ENCODE measurements around the gene CHIC2.
"Not testable (repeated sequence)": the region's sequence is repeated elsewhere in the genome, so short reads cannot be mapped to it uniquely, and the experiment has no call there.

Gene CHIC2

DNA sequence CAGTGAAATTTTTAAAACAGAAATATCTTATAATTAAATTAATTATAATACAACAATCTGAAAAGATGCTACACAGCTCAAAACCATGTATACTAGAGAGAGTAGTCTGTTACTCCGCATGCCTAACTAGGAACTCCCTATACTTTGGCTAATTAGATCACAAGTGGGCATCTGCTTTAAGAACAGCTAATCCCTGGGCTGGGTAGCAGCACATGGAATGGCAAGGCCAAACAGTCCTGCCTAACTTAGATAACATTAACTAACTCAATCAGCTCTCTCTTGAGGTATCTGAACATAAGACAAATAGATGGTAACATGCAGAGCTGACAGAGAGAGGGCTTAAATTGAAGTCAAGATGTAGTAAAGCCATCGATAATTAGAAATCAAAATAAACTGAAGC, 9.9 kb downstream of the CHIC2 start:
- Histone ChIP-seq H3K36me3 (replicated peaks) (no peaks in the 10 kb centered on the region), H3K4me3 (ENCODE audit: low read depth, low read length) (no peak overlapping the region), H3K27ac (no peak overlapping the region), H3K27me3 (replicated peaks) (no peaks in the 10 kb centered on the region)
- DNase-seq: no peak
- TF ChIP-seq, protein P1, sequence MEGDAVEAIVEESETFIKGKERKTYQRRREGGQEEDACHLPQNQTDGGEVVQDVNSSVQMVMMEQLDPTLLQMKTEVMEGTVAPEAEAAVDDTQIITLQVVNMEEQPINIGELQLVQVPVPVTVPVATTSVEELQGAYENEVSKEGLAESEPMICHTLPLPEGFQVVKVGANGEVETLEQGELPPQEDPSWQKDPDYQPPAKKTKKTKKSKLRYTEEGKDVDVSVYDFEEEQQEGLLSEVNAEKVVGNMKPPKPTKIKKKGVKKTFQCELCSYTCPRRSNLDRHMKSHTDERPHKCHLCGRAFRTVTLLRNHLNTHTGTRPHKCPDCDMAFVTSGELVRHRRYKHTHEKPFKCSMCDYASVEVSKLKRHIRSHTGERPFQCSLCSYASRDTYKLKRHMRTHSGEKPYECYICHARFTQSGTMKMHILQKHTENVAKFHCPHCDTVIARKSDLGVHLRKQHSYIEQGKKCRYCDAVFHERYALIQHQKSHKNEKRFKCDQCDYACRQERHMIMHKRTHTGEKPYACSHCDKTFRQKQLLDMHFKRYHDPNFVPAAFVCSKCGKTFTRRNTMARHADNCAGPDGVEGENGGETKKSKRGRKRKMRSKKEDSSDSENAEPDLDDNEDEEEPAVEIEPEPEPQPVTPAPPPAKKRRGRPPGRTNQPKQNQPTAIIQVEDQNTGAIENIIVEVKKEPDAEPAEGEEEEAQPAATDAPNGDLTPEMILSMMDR (IDR thresholded peaks at IDR 0.05; ENCODE audit: low read depth, low read length, missing control alignments): no peak
- in situ Hi-C loops (cut with HindIII; ENCODE audit: low pct_ligation_motif_present, low sequenced_read_pairs): no loop called here

DNA sequence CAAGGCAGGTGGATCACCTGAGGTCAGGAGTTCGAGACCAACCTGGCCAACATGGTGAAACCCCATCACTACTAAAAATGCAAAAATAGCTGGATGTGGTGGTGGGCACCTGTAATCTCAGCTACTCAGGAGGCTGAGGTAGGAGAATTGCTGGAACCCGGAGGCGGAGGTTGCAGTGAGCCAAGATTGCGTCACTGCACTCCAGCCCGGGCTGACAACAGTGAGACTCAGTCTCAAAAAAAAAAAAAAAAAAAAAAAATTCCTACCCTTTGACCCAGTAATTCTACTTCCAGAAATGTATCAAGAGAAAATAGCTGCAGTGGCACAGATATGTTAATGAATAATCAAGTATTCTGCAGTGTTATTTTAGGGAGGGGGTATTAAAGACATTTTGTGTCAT, 11.1 kb downstream of the CHIC2 start:
- H3K36me3 ChIP-seq (replicated peaks); H3K27me3 ChIP-seq (replicated peaks); H3K4me3 ChIP-seq (ENCODE audit: low read depth, low read length); DNase-seq; in situ Hi-C loops (cut with HindIII; ENCODE audit: low pct_ligation_motif_present, low sequenced_read_pairs); H3K27ac ChIP-seq: not testable (repeated sequence)

DNA sequence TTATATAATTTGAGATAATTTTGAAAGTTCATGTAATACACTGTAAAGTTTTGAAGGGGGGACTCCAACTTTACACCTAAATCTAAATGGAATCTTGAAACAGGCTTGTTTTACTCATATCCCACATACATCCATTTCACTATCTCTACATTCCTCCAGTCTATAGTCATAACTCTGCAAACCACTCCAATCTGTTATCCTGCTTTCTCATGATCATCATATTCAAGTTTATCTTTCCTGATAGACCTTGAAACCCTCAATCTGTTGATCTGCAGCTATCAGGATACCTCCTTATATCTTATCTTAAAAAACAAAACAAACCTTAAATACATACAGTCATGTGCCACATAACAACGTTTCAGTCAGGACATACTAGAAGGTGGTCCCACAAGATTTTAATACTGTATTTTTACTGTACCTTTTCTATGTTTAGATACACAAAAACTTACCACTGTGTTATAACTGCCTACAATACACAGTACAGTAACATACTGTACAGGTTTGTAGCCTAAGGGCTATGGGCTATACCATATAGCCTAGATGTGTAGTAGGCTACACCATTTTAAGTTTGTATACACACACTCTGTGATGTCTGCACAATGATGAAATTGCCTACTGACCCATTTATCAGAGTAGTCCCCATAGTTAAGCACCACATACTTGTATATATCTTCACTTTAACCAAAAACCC, 14.0 kb downstream of the CHIC2 start:
- no peak for DNase-seq
- in situ Hi-C loops (cut with HindIII; ENCODE audit: low pct_ligation_motif_present, low sequenced_read_pairs): no loop called here
- Histone ChIP-seq H3K27me3 (replicated peaks) (no peaks in the 10 kb centered on the region), H3K36me3 (replicated peaks) (peaks cover 7% of the 10 kb centered on the region), H3K4me3 (ENCODE audit: low read depth, low read length) (no peak overlapping the region), H3K27ac (no peak overlapping the region)
- TF ChIP-seq, protein P1 (IDR thresholded peaks at IDR 0.05; ENCODE audit: low read depth, low read length, missing control alignments): no peak

DNA sequence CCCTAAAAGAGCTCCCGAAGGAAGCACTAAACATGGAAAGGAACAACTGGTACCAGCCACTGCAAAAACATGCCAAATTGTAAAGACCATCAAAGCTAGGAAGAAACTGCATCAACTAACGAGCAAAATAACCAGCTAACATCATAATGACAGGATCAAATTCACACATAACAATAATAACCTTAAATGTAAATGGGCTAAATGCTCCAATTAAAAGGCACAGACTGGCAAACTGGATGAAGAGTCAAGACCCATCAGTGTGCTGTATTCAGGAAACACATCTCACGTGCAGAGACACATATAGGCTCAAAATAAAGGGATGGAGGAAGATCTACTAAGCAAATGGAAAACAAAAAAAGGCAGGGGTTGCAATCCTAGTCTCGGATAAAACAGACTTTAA, 20.8 kb downstream of the CHIC2 start:
- in situ Hi-C loops (cut with HindIII; ENCODE audit: low pct_ligation_motif_present, low sequenced_read_pairs); H3K36me3 ChIP-seq (replicated peaks); H3K4me3 ChIP-seq (ENCODE audit: low read depth, low read length); H3K27ac ChIP-seq; H3K27me3 ChIP-seq (replicated peaks); DNase-seq: not testable (repeated sequence)

DNA sequence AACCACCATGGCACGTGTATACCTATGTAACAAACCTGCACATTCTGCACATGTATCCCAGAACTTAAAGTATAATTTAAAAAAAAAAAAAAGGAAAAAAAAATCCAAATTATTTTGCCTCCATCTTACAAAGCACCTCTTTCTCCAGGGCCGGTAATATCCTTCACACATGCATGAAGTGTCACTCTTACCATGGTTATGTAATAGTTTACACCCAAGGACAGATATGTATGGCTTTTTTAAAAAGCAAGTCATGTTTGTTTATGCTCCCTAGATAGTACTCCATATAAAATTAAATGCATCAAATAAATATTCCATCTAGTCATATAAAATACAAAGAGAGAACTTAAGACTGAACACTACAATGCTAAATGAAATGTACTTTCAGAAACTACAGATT, 22.5 kb downstream of the CHIC2 start:
- in situ Hi-C loops (cut with HindIII; ENCODE audit: low pct_ligation_motif_present, low sequenced_read_pairs): no loop called here
- H3K4me3 ChIP-seq (ENCODE audit: low read depth, low read length): no peak overlapping the region
- TF ChIP-seq, protein P1 (IDR thresholded peaks at IDR 0.05; ENCODE audit: low read depth, low read length, missing control alignments): no peak
- H3K27ac ChIP-seq: no peak overlapping the region
- H3K36me3 ChIP-seq (replicated peaks): peaks cover 3% of the 10 kb centered on the region
- no peaks in the 10 kb centered on the region for H3K27me3 ChIP-seq (replicated peaks)
- no peak for DNase-seq

DNA sequence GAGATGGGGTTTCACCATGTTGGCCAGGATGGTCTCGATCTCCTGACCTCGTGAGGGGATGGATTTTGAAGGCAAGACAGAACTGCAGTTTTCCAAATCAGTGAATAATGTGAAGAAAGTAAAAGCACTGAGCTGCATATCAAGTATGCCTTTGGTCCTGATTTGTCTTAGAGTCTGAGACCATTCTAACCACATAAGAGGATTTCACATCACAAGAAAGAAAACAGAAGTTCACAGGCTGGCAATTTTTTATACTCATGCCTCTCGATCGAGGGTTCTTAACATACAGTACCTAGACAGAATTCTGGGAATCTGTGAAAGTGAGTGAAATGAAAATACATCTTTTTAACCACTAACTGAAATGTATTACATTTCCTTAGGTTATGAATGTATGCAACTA, 23.3 kb downstream of the CHIC2 start:
- in situ Hi-C loops (cut with HindIII; ENCODE audit: low pct_ligation_motif_present, low sequenced_read_pairs): no loop called here
- no peak for DNase-seq
- H3K27ac ChIP-seq: no peak overlapping the region
- TF ChIP-seq, protein P1 (IDR thresholded peaks at IDR 0.05; ENCODE audit: low read depth, low read length, missing control alignments): no peak
- no peak overlapping the region for H3K4me3 ChIP-seq (ENCODE audit: low read depth, low read length)
- no peaks in the 10 kb centered on the region for H3K27me3 ChIP-seq (replicated peaks)
- peaks cover 3% of the 10 kb centered on the region for H3K36me3 ChIP-seq (replicated peaks)

DNA sequence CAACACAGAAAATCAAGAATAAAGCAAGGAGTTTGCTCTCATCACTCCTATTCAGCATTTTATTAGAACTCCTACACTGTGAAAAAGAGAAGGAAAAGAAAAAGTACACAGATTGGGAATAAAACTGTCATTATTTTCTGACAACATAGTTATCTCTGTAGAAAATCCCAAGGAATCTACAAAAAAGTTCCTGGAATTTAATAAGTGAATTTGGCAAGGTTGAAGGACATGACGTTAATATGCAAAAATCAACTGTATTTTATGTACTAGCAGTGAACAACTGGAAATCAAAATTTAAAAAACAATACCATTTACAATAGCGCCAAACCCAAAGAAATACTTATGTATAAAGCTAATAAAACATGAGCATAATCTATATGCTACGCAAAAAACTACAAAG, 26.3 kb downstream of the CHIC2 start:
- TF ChIP-seq, protein P1 (IDR thresholded peaks at IDR 0.05; ENCODE audit: low read depth, low read length, missing control alignments): no peak
- Histone ChIP-seq H3K27me3 (replicated peaks) (no peaks in the 10 kb centered on the region), H3K36me3 (replicated peaks) (peaks cover 3% of the 10 kb centered on the region), H3K27ac (no peak overlapping the region), H3K4me3 (ENCODE audit: low read depth, low read length) (no peak overlapping the region)
- DNase-seq: no peak
- in situ Hi-C loops (cut with HindIII; ENCODE audit: low pct_ligation_motif_present, low sequenced_read_pairs): no loop called here

Measured in brain microvascular endothelial cell (primary cell).